ENCODE data around the gene PLS3.

Gene PLS3

GRCh38 chrX:115598556-115598955, 37.6 kb downstream of the PLS3 start:
- in situ Hi-C loops (cut with HindIII; ENCODE audit: low sequenced_read_pairs): no loop called here
- TF ChIP-seq CTCF (IDR thresholded peaks at IDR 0.05; ENCODE audit: low read depth, low read length, missing control alignments): no peak
- no peak for DNase-seq (ENCODE audit: low read depth)
- no peak overlapping the region for H3K4me3 ChIP-seq (ENCODE audit: low read depth, low read length)

- no peak for DNase-seq (ENCODE audit: low read depth)
- no peak overlapping the region for H3K4me3 ChIP-seq (ENCODE audit: low read depth, low read length)
- in situ Hi-C loops (cut with HindIII; ENCODE audit: low sequenced_read_pairs): no loop called here
- TF ChIP-seq CTCF (IDR thresholded peaks at IDR 0.05; ENCODE audit: low read depth, low read length, missing control alignments): no peak
Measured at GRCh38 chrX:115602308-115602707, 41.3 kb downstream of the PLS3 start.

- DNase-seq (ENCODE audit: low read depth): no peak
- H3K4me3 ChIP-seq (ENCODE audit: low read depth, low read length): no peak overlapping the region
- TF ChIP-seq CTCF (IDR thresholded peaks at IDR 0.05; ENCODE audit: low read depth, low read length, missing control alignments): no peak
- in situ Hi-C loops (cut with HindIII; ENCODE audit: low sequenced_read_pairs): no loop called here
Measured at GRCh38 chrX:115602729-115603389, 41.9 kb downstream of the PLS3 start.

GRCh38 chrX:115603534-115604074, 42.6 kb downstream of the PLS3 start:
- in situ Hi-C loops (cut with HindIII; ENCODE audit: low sequenced_read_pairs): no loop called here
- DNase-seq (ENCODE audit: low read depth): no peak
- H3K4me3 ChIP-seq (ENCODE audit: low read depth, low read length): no peak overlapping the region
- TF ChIP-seq CTCF (IDR thresholded peaks at IDR 0.05; ENCODE audit: low read depth, low read length, missing control alignments): no peak

GRCh38 chrX:115606861-115607260, 45.9 kb downstream of the PLS3 start:
- DNase-seq (ENCODE audit: low read depth): no peak
- no peak overlapping the region for H3K4me3 ChIP-seq (ENCODE audit: low read depth, low read length)
- TF ChIP-seq CTCF (IDR thresholded peaks at IDR 0.05; ENCODE audit: low read depth, low read length, missing control alignments): no peak
- in situ Hi-C loops (cut with HindIII; ENCODE audit: low sequenced_read_pairs): no loop called here

- in situ Hi-C loops (cut with HindIII; ENCODE audit: low sequenced_read_pairs): no loop called here
- DNase-seq (ENCODE audit: low read depth): no peak
- no peak for TF ChIP-seq CTCF (IDR thresholded peaks at IDR 0.05; ENCODE audit: low read depth, low read length, missing control alignments)
- no peak overlapping the region for H3K4me3 ChIP-seq (ENCODE audit: low read depth, low read length)
Measured at GRCh38 chrX:115609621-115610020, 48.6 kb downstream of the PLS3 start.

All from astrocyte of the cerebellum (primary cell).